ENCODE results near the gene GUK1. TPM values are rescaled to one million over a fixed set of nuclear protein-coding genes. Genes with fewer than 3 reads are reported as not detected.

The GUK1 gene
- polyA plus RNA-seq, 3 donors, result 262 to 391 (median 316) TPM

- H4K20me1 ChIP-seq (ENCODE audit: insufficient read depth, low read length), result no peaks in the 10 kb centered on the region
- WGBS (ENCODE audit: insufficient coverage), result 90% methylated on average over 19 of the region's 19 CpGs
- TF ChIP-seq CTCF (IDR thresholded peaks at IDR 0.05), result no peak
- H3K4me3 Mint-ChIP-seq, result no peak overlapping the region
- intact Hi-C loops (cut with micrococcal nuclease), result loop anchor here (1.0 to 5.0 kb wide), 3 partner anchors 25 to 59 kb away; partner anchors contain the start of genes ARF1 (in 1 of the 2) and GUK1 (in 1 of the 2)
- H3K4me1 ChIP-seq (ENCODE audit: control insufficient read depth in 1 of 2, insufficient read depth in 2 of 2, low read length in 2 of 2), result peaks cover 36 to 55% of the 10 kb centered on the region in 2 donors
- H3K36me3 ChIP-seq (replicated peaks in 1 of 2; ENCODE audit: control insufficient read depth in 1 of 2, insufficient read depth in 2 of 2, low read length in 2 of 2), result peaks cover 11 to 21% of the 10 kb centered on the region in 2 donors
- peaks cover 0 to 3% (median 1%) of the 10 kb centered on the region in 7 donors for H3K9me3 Mint-ChIP-seq
- H3K27me3 Mint-ChIP-seq (ENCODE audit: low read depth in 3 of 3), result no peaks in the 10 kb centered on the region
- no peak for DNase-seq
- H3K4me1 Mint-ChIP-seq, result peaks cover 48% of the 10 kb centered on the region
- H3K4me3 ChIP-seq (replicated peaks in 1 of 3; ENCODE audit: low read depth in 2 of 3, low read length in 3 of 3), result no peak overlapping the region
- H3K79me2 ChIP-seq (ENCODE audit: insufficient read depth, low read length), result peaks cover 41% of the 10 kb centered on the region
- peaks cover 13 to 21% of the 10 kb centered on the region in 2 donors for H3K36me3 Mint-ChIP-seq
- H3K4me2 ChIP-seq (replicated peaks; ENCODE audit: extremely low read depth, low read length, poor library complexity, severe bottlenecking), result peak overlapping the region; percentile 92
- H3K27ac ChIP-seq (ENCODE audit: low read depth in 1 of 2, low read length in 2 of 2), result peak overlapping the region in 1 of 2 donors; percentile 98
- no peak overlapping the region for H2AFZ ChIP-seq (ENCODE audit: insufficient read depth, low read depth, low read length, poor library complexity, severe bottlenecking)
- H3K27me3 ChIP-seq (ENCODE audit: control insufficient read depth in 2 of 2, insufficient read depth in 2 of 2, low read length in 2 of 2), result no peaks in the 10 kb centered on the region
- H3K9me3 ChIP-seq (replicated peaks in 1 of 2; ENCODE audit: control insufficient read depth in 1 of 2, insufficient read depth in 1 of 2, low read length in 2 of 2), result no peaks in the 10 kb centered on the region
- H3K9ac ChIP-seq (ENCODE audit: insufficient read depth, low read length, poor library complexity, severe bottlenecking), result no peak overlapping the region
- peak overlapping the region in 4 of 7 donors; percentile 89 to 96 (median 94) for H3K27ac Mint-ChIP-seq
Measured at GRCh38 chr1:228107636-228108035, 32.4 kb upstream of the GUK1 start.

- H3K36me3 Mint-ChIP-seq, result peaks cover 13 to 21% of the 10 kb centered on the region in 2 donors
- H3K4me1 Mint-ChIP-seq, result peaks cover 48% of the 10 kb centered on the region
Measured at GRCh38 chr1:228108055-228108690, 31.9 kb upstream of the GUK1 start.

More at GRCh38 chr1:228108055-228108690, 31.9 kb upstream of the GUK1 start:
- intact Hi-C loops (cut with micrococcal nuclease), result loop anchor here (1.0 to 5.0 kb wide), 3 partner anchors 25 to 58 kb away; partner anchors contain the start of genes ARF1 (in 1 of the 2) and GUK1 (in 1 of the 2)
- H3K27ac ChIP-seq (ENCODE audit: low read depth in 1 of 2, low read length in 2 of 2), result peak overlapping the region; percentile 81 to 98
- peaks cover 41% of the 10 kb centered on the region for H3K79me2 ChIP-seq (ENCODE audit: insufficient read depth, low read length)
- peak overlapping the region; percentile 83 to 92 (median 91) for H3K4me3 ChIP-seq (replicated peaks in 1 of 3; ENCODE audit: low read depth in 2 of 3, low read length in 3 of 3)
- no peaks in the 10 kb centered on the region for H3K9me3 ChIP-seq (replicated peaks in 1 of 2; ENCODE audit: control insufficient read depth in 1 of 2, insufficient read depth in 1 of 2, low read length in 2 of 2)
- peak overlapping the region; percentile 93 for H3K9ac ChIP-seq (ENCODE audit: insufficient read depth, low read length, poor library complexity, severe bottlenecking)
- Mint-ChIP-seq H3K4me3 (peak overlapping the region; percentile 90 to 92), H3K9me3 (peaks cover 0 to 3% (median 1%) of the 10 kb centered on the region in 7 donors), H3K27ac (peak overlapping the region; percentile 89 to 97 (median 95)), H3K27me3 (ENCODE audit: low read depth in 3 of 3) (no peaks in the 10 kb centered on the region)
- H3K4me1 ChIP-seq (ENCODE audit: control insufficient read depth in 1 of 2, insufficient read depth in 2 of 2, low read length in 2 of 2), result peaks cover 36 to 53% of the 10 kb centered on the region in 2 donors
- 48% methylated on average over 9 of the region's 11 CpGs for whole genome bisulfite sequencing (ENCODE audit: insufficient coverage)
- no peak overlapping the region for H2AFZ ChIP-seq (ENCODE audit: insufficient read depth, low read depth, low read length, poor library complexity, severe bottlenecking)
- no peaks in the 10 kb centered on the region for H4K20me1 ChIP-seq (ENCODE audit: insufficient read depth, low read length)
- DNase-seq, result peak; percentile 56 to 82 (median 78)
- no peaks in the 10 kb centered on the region for H3K27me3 ChIP-seq (ENCODE audit: control insufficient read depth in 2 of 2, insufficient read depth in 2 of 2, low read length in 2 of 2)
- H3K4me2 ChIP-seq (replicated peaks; ENCODE audit: extremely low read depth, low read length, poor library complexity, severe bottlenecking), result peak overlapping the region; percentile 92
- H3K36me3 ChIP-seq (replicated peaks in 1 of 2; ENCODE audit: control insufficient read depth in 1 of 2, insufficient read depth in 2 of 2, low read length in 2 of 2), result peaks cover 11 to 21% of the 10 kb centered on the region in 2 donors
- TF ChIP-seq CTCF (IDR thresholded peaks at IDR 0.05), result no peak
